GM23248 (cell line): Measurements from ENCODE around the gene PHACTR4. TPM values are rescaled to one million over a fixed set of nuclear protein-coding genes. Genes with fewer than 3 reads are reported as not detected.
A peak's percentile ranks its signal among the peaks of the same experiment; 100 is the strongest.
"Not testable (repeated sequence)": the region's sequence is repeated elsewhere in the genome, so short reads cannot be mapped to it uniquely, and the experiment has no call there.

Source experiments
- DNase-seq: peaks from one replicate; pipeline ENCODE4 v3.0.0-alpha.2; 2015
- H2AFZ ChIP-seq: fragments of 200-600 bp; sonication (generic); 2 replicates; pipeline ENCODE4 v1.6.1; 2016; ENCODE audit warnings: antibody characterized with exemption
- H3F3A ChIP-seq: fragments of 200-600 bp; sonication (generic); 2 replicates; pipeline ENCODE4 v1.6.1; 2016; ENCODE audit warnings: mild to moderate bottlenecking, antibody characterized with exemption, mixed run types; ENCODE audit not compliant: insufficient read depth
- H3K27ac ChIP-seq: fragments of 200-600 bp; sonication (generic); 2 replicates; pipeline ENCODE4 v1.5.1; 2016; ENCODE audit warnings: mild to moderate bottlenecking
- H3K27me3 ChIP-seq: fragments of 200-600 bp; sonication (generic); replicated peaks from 2 replicates; pipeline ENCODE4 v1.6.1; 2016; ENCODE audit warnings: mild to moderate bottlenecking; ENCODE audit not compliant: insufficient read depth
- H3K36me3 ChIP-seq: fragments of 200-600 bp; sonication (generic); 2 replicates; pipeline ENCODE4 v1.6.1; 2016; ENCODE audit warnings: low read depth, mild to moderate bottlenecking
- H3K4me1 ChIP-seq: fragments of 200-600 bp; sonication (generic); 2 replicates; pipeline ENCODE4 v1.6.1; 2016; ENCODE audit warnings: mild to moderate bottlenecking; ENCODE audit not compliant: insufficient read depth
- H3K4me2 ChIP-seq: fragments of 200-600 bp; sonication (generic); one replicate; pipeline ENCODE4 v1.6.1; 2016; ENCODE audit warnings: mild to moderate bottlenecking; ENCODE audit not compliant: unreplicated experiment
- H3K4me3 ChIP-seq: fragments of 200-600 bp; sonication (generic); 2 replicates; pipeline ENCODE4 v1.5.1; 2016; ENCODE audit warnings: mild to moderate bottlenecking
- H3K79me2 ChIP-seq: fragments of 200-600 bp; sonication (generic); 2 replicates; pipeline ENCODE4 v1.6.1; 2016; ENCODE audit warnings: mild to moderate bottlenecking; ENCODE audit not compliant: insufficient read depth
- H3K9ac ChIP-seq: fragments of 200-600 bp; sonication (generic); 2 replicates; pipeline ENCODE4 v1.6.1; 2016; ENCODE audit warnings: mild to moderate bottlenecking
- H3K9me2 ChIP-seq: fragments of 200-600 bp; sonication (generic); 2 replicates; pipeline ENCODE4 v1.6.1; 2016; ENCODE audit warnings: mixed run types, mild to moderate bottlenecking, moderate library complexity; ENCODE audit not compliant: insufficient read depth
- H3K9me3 ChIP-seq: fragments of 200-600 bp; sonication (generic); one replicate; pipeline ENCODE4 v1.6.1; 2017; ENCODE audit warnings: low read depth
- H4K20me1 ChIP-seq: fragments of 200-600 bp; sonication (generic); 2 replicates; pipeline ENCODE4 v1.6.0; 2016; ENCODE audit not compliant: insufficient read depth
- EZH2 ChIP-seq: fragments of 200-600 bp; sonication (generic); IDR thresholded peaks from 2 replicates; pipeline ENCODE4 v1.6.1; 2018; ENCODE audit warnings: antibody characterized with exemption, mild to moderate bottlenecking; ENCODE audit not compliant: insufficient read depth, poor library complexity, severe bottlenecking
- EZH2phosphoT487 ChIP-seq: fragments of 200-600 bp; sonication (generic); IDR thresholded peaks from 2 replicates; pipeline ENCODE4 v1.6.1; 2018; ENCODE audit warnings: antibody characterized with exemption, moderate library complexity, mild to moderate bottlenecking, low read depth; ENCODE audit not compliant: insufficient read depth
- WGBS, 2 experiments: methylation state at CpG; one replicate each; pipeline ENCODE4 v1.1.6; 2015 to 2017; ENCODE audit warnings: low lambda C conversion rate in 2 of 2, low coverage in 1 of 2; ENCODE audit errors: missing lambda C conversion rate in 2 of 2; 5-methylcytosine and 5-hydroxymethylcytosine counted together
- in situ Hi-C: fragments of 300-500 bp; cut with MboI; formaldehyde crosslinking; loops from 2 replicates; pipeline ENCODE4 v1.15.0; 2020
- polyA plus RNA-seq: library from polyadenylated mRNA; unstranded; fragments of >200 nt; fragmentation: Nextera tagmentation; extraction: Ambion mirVana; gene quantifications from 2 replicates; pipeline ENCODE4 v1.2.1, GENCODE V29; 2016
- total RNA-seq: library from RNA; depleted of rRNA; stranded (reverse); fragments of >200 nt; shearing (Covaris generic); gene quantifications from 2 replicates; pipeline ENCODE4 v1.2.3, GENCODE V29; 2014

PHACTR4 gene
- total and polyA plus RNA-seq, 2 experiments from 2014 or later = 5.2 to 14.3 TPM

DNA sequence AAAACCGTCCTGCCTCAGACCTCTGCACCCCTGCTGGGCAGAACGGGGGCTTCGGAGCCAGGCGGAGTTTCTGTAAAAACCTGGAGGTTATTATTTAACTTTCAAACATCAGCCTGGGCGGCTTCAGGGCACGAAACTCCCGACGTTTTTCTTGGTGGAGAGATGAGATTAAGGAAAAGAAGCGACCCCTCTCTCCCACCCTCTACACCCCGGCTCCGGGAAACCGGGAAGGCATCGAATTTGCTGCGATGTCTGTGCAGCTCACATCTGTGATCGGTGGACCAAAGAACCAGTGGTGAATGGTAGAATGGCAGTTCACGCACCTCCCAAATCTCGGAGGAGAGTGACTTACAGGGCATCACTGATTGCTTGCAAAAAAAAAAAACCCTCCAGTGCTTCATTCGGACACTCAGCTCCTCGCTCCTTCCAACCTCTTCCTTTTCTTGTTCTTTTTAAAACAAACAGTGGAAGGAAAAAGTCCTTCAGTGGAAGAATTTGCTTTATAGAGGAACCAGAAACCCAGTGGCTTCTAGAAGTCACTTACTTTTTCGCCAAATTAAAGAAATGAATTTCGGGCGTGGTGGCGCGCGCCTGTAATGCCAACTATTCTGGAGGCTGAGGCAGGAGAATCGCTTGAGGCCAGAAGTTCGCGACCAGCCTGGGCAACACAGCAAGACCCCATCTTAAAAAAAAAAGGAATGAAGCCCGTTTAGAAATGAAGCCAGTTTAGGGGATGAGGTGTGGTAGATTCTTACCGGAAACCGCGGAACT, 884 bp downstream of the PHACTR4 start:
- H3K27ac ChIP-seq = peak overlapping the region; percentile 82
- peak overlapping the region; percentile 96 for H3K4me3 ChIP-seq
- 27 to 32% methylated on average over 32 of the region's 32 CpGs for WGBS, 2 experiments
- H3K4me2 ChIP-seq = peak overlapping the region; percentile 95
- no peaks in the 10 kb centered on the region for H3K36me3 ChIP-seq
- peaks cover 18% of the 10 kb centered on the region for H3F3A ChIP-seq
- in situ Hi-C loops = no loop called here
- peaks cover 45% of the 10 kb centered on the region for H3K79me2 ChIP-seq
- no peaks in the 10 kb centered on the region for H4K20me1 ChIP-seq
- peak overlapping the region; percentile 90 for H3K9ac ChIP-seq
- no peaks in the 10 kb centered on the region for H3K9me2 ChIP-seq
- H3K4me1 ChIP-seq = peaks cover 14% of the 10 kb centered on the region
- H3K27me3 ChIP-seq = no peaks in the 10 kb centered on the region
- H3K9me3 ChIP-seq = no peaks in the 10 kb centered on the region
- DNase-seq = peak; percentile 76
- TF ChIP-seq EZH2phosphoT487 = no peak
- H2AFZ ChIP-seq = peak overlapping the region; percentile 97

DNA sequence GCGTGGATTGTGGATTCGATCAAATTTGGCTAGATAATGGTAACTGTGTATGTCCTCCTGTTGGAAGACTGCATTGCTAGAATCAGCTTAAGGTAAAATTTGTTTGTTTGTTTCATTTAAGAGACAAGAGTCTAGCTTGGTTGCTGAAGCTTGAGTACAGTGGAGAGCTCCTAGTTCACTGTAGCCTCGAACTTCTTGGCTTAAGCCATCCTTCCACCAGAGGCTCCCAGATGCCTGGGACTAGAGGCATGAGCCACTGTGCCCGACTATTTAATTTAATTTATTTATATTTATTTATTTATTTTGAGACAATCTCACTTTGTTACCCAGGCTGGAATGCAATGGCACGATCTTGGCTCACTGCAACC, 1.5 kb downstream of the PHACTR4 start:
- Histone ChIP-seq H3K27ac (no peak overlapping the region), H3K4me1 (peaks cover 14% of the 10 kb centered on the region), H3K79me2 (peaks cover 50% of the 10 kb centered on the region), H4K20me1 (no peaks in the 10 kb centered on the region), H3K9ac (no peak overlapping the region), H3K9me3 (no peaks in the 10 kb centered on the region), H3K36me3 (no peaks in the 10 kb centered on the region), H3K4me3 (peak overlapping the region; percentile 96), H2AFZ (peak overlapping the region; percentile 97; the same call in 1 of the 2 replicates), H3K9me2 (no peaks in the 10 kb centered on the region), H3F3A (peaks cover 18% of the 10 kb centered on the region), H3K27me3 (no peaks in the 10 kb centered on the region), H3K4me2 (peak overlapping the region; percentile 95)
- in situ Hi-C loops = no loop called here
- DNase-seq = peak; percentile 28
- TF ChIP-seq EZH2 (no peak), EZH2phosphoT487 (no peak)
- WGBS, 2 experiments = 81% methylated on average over 5 of the region's 5 CpGs

DNA sequence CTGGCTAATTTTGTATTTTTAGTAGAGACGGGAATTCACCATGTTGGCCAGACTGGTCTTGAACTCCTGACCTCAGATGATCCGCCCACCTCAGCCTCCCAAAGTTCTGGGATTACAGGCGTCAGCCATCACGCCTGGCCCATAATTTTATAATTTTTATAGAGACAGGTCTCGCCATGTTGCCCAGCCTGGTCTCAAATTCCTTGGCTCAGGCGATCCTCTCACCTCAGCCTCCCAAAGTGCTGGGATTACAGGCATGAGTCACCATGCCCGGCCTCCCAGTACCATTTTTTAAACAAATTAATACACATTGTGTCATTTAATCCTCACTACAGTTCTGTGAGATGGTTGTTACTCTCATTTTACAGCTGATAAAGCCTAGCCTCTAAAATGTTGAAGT, 3.9 kb downstream of the PHACTR4 start:
- in situ Hi-C loops = not testable (repeated sequence)
- Histone ChIP-seq H3K27ac (peak overlapping the region; percentile 63; the same call in 1 of the 2 replicates), H3K4me1 (peaks cover 14% of the 10 kb centered on the region)

DNA sequence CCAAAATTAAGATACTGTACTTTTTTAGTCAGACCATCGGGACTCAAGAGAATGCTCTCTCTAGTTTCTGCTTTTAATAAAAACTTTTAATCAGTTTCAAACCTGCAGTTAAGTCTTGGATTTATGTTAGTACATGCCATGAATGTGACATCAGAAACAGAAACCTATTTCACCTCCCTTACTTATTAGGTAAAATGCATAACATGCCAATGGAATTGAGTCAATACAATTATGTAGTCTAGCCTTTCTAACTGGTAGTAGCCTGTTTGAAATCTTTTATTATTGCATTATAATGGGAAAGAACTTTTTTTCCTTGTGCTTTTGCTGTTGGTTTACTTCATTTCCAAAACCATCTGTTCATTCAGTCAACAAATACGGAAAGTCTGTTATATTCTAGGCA, 4.8 kb downstream of the PHACTR4 start:
- Histone ChIP-seq H3F3A (peaks cover 18% of the 10 kb centered on the region), H3K9me2 (no peaks in the 10 kb centered on the region), H3K4me1 (peaks cover 14% of the 10 kb centered on the region), H3K4me2 (peak overlapping the region; percentile 55), H3K79me2 (peaks cover 83% of the 10 kb centered on the region), H3K27me3 (no peaks in the 10 kb centered on the region), H3K9ac (no peak overlapping the region; the same call in 1 of the 2 replicates), H2AFZ (no peak overlapping the region), H3K9me3 (no peaks in the 10 kb centered on the region), H3K27ac (peak overlapping the region; percentile 63), H3K36me3 (no peaks in the 10 kb centered on the region), H4K20me1 (no peaks in the 10 kb centered on the region), H3K4me3 (0 out of 2 replicates have a peak overlapping the region, but pooled peaks have one; percentile 5)
- DNase-seq = peak; percentile 58
- in situ Hi-C loops = no loop called here
- TF ChIP-seq EZH2phosphoT487 (no peak), EZH2 (no peak)
- WGBS, 2 experiments = 88 to 93% methylated on average over 2 of the region's 2 CpGs

More for the DNA sequence above, 3.9 kb downstream of the PHACTR4 start:
- not testable (repeated sequence) for H4K20me1 ChIP-seq, H3K36me3 ChIP-seq, H3K9ac ChIP-seq, DNase-seq, H3K9me3 ChIP-seq, H3K27me3 ChIP-seq, H3K4me3 ChIP-seq, H2AFZ ChIP-seq, H3K9me2 ChIP-seq
- WGBS, 2 experiments = 85 to 87% methylated on average over 7 of the region's 7 CpGs
- H3K79me2 ChIP-seq = peaks cover 75% of the 10 kb centered on the region
- H3K4me2 ChIP-seq = peak overlapping the region; percentile 55
- peaks cover 18% of the 10 kb centered on the region for H3F3A ChIP-seq

DNA sequence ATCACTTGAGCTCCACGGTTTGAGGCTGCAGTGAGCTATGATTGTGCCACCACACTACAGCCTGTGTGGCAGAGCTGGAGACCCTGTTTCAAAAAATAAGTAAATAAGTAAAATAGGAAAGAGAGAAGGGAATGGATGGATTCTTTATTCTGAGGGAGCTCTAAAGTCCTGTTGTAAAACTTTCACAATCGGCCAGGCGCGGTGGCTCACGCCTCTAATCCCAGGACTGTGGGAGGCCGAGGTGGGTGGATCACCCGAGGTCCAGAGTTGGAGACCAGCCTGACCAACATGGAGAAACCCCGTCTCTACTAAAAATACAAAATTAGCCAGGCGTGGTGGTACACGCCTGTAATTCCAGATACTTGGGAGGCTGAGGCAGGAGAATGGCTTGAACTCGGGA, 6.1 kb downstream of the PHACTR4 start:
- H3K9me3 ChIP-seq, H3K4me3 ChIP-seq, in situ Hi-C loops, H4K20me1 ChIP-seq, H3K4me2 ChIP-seq, H3K36me3 ChIP-seq, H2AFZ ChIP-seq, H3K9me2 ChIP-seq, H3K9ac ChIP-seq, DNase-seq, H3K27ac ChIP-seq, H3K27me3 ChIP-seq: not testable (repeated sequence)
- WGBS, 2 experiments = 94 to 95% methylated on average over 11 of the region's 11 CpGs
- Histone ChIP-seq H3K79me2 (peaks cover 92% of the 10 kb centered on the region), H3K4me1 (peaks cover 14% of the 10 kb centered on the region), H3F3A (peaks cover 13% of the 10 kb centered on the region)

DNA sequence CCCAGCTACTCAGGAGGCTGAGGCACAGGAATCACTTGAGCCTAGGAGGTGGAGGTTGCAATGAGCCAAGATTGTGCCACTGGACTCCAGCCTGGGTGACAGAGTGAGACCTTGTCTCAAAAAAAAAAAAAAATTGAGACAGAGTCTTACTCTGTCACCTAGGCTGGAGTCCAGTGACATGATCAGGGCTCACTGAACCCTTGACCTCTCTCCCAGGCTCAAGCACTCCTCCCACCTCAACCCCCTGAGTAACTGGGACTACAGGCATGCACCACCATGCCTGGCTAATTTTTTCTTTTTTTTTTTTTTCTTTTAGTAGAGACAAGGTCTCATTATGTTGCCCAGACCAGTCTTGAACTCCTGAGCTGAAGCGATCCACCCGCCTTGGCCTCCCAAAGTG, 6.7 kb downstream of the PHACTR4 start:
- H3K4me3 ChIP-seq, H3K27ac ChIP-seq, DNase-seq, H4K20me1 ChIP-seq, H3K9me2 ChIP-seq, H3K27me3 ChIP-seq, in situ Hi-C loops, H3K36me3 ChIP-seq, H3K9ac ChIP-seq, H3K4me2 ChIP-seq, H3K9me3 ChIP-seq, H2AFZ ChIP-seq: not testable (repeated sequence)
- WGBS, 2 experiments = 98 to 100% methylated on average over 2 of the region's 2 CpGs
- Histone ChIP-seq H3K4me1 (peaks cover 14% of the 10 kb centered on the region), H3K79me2 (peaks cover 91% of the 10 kb centered on the region), H3F3A (peaks cover 13% of the 10 kb centered on the region)
